HG03097 (cell line): Measurements from ENCODE around the gene VSTM1.
"Not testable (repeated sequence)": the region's sequence is repeated elsewhere in the genome, so short reads cannot be mapped to it uniquely, and the experiment has no call there.

Source experiments
- ATAC-seq: cut with Tn5 transposase; IDR thresholded peaks from one replicate; pipeline ENCODE4 v1.9.1; 2021; ENCODE audit not compliant: unreplicated experiment, low FRiP score

The VSTM1 gene

DNA sequence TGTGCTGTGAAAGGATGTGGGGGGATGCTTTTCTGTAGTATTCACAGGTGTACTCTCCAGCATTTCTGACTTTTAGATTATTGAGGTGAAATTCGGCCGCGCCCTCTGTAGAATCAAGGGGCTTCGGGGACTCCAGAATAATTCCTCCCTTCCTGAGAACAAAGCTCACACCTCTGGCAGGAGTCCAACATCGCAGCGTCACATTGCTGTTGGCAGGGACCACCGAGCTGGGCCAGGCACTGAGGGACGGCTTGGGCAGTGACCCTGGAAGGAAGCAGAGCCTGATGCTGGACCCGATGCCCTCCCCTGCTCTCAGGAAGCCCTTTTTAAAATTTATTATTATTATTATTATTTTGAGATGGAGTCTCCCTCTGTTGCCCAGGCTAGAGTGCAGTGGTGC is 11.2 kb upstream of the VSTM1 start:
- ATAC-seq = no peak

DNA sequence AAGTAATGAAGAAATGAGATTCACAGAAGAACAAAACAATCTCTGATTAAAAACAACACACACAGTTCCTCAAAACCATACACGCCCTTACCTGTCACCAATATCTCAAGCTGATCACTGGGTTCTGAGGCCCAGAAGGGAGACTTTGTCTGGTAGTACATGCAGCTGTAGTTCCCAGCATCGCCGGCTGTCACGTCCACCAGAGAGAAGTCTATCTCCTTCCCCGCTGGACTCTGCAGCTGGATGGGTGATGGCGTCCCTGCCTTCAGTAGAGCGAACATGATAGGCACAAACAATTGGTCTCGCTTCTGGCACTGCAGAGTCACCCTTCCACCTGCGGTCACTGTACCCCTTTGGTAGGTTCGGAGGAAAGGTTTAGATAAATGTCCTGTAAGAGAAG is 10.1 kb upstream of the VSTM1 start:
- no peak for ATAC-seq

- no peak for ATAC-seq
These were observed 5.8 kb upstream of the VSTM1 start for GRCh38 chr19:54069470-54069869.

GRCh38 chr19:54062643-54063042 is 1.1 kb downstream of the VSTM1 start:
- no peak for ATAC-seq

- no peak for ATAC-seq
These were observed 16.1 kb downstream of the VSTM1 start for GRCh38 chr19:54047616-54048015.

DNA sequence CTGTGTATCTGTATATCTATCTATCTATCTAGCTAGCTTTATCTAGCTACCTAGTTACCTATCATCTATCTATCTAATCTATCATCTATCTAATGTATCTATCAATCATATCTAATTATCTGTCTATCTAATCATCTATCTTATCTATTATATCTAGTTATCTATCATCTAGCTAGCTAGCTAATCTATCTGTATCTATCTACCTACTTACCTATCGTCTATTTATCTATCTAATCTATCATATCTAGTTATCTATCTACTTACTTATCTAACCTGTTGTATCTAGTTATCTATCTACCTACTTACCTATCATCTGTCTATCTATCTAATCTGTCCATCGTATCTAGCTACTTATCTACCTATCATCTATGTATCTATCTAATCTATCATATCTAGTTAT is 17.9 kb downstream of the VSTM1 start:
- no peak for ATAC-seq

DNA sequence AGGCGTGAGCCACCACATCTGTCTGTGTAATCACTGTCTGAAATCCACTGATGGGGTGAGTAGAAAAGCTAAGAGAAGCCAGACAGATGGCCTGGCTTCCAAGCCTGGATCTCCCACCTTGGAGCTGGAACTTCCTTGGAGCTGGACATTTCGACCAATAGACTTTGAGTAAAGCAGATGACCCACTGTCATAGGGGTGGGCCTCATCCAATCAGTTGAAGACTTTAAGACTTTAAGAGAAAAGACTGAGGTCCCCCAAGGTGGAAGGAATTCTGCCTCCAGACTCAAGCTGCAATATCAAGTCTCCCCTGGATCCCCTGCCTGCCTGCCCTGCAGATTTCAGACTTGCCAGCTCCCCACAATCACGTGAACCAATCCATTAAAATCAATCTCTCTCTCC is 20.7 kb downstream of the VSTM1 start:
- ATAC-seq = no peak

GRCh38 chr19:54041969-54042606 is 21.6 kb downstream of the VSTM1 start:
- ATAC-seq = no peak

DNA sequence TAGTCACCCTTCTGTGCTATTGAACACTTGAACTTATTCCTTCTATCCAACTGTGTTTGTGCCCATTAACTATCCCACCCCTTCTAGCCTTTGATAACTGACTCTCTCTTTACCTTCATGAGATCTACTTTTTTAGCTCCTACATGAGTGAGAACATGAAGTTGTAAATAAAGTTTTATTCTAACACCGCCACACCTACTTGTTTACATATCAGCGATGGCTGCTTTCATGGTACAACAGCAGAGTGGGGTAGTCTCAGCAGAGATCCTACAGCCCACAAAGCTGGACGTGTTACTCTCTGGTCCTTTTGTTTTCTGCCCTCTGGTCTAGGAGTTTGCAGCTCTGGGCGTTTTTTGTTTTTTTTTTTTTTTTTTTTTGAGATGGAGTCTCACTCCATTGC is 23.7 kb downstream of the VSTM1 start:
- no peak for ATAC-seq

DNA sequence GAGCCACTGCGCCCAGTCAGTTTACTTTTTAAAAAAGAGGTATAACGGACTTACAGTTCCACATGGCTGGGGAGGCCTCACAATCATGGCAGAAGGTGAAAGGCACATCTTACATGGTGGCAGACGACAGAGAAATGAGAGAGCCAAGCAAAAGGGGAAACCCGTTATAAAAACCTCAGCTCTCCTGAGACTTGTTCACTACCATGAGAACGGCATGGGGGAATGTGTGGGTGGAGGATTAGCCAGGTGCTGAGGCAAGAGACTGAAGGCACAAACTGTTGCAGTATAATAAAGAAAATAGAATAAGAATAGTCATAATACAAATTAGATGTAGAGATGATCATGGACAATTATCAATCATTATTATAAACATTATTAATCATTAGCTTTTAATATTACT is 27.2 kb downstream of the VSTM1 start:
- ATAC-seq = not testable (repeated sequence)

- no peak for ATAC-seq
These were observed 28.2 kb downstream of the VSTM1 start for GRCh38 chr19:54035215-54036178.

DNA sequence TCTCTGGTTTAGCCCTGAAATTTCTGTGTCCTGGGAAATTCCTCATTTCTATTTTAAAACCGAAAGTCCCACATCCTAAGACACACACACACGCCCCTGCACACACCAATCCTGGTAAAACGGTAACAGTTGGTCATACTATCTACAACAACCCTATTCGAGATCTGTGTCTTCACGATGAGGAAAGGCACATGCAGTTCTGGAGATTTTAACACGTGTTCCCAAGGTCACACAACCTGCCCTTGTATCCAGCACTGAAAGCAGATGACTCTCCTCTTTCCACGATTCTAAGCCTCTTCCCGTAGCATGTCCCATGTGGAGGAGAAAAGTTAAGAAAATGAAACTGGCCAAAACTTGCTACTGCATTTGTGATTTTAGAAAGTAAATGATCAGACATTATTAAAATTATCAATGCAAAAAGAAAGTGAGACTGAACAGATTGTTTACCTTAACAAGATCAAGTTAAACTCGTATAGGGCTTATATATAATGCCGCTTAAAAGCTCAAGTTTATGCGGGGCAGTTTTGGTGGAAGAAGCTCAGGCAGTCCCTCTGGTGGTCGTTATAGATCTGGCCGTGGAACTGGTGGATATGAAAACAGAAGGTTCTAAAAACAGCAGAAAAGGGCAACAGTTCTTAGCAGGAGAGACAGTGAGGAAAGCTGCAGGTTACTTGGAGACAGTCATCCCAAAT is 32.7 kb downstream of the VSTM1 start:
- no peak for ATAC-seq

- no peak for ATAC-seq
These were observed 33.7 kb downstream of the VSTM1 start for GRCh38 chr19:54029930-54030490.

- no peak for ATAC-seq
These were observed 34.4 kb downstream of the VSTM1 start for GRCh38 chr19:54029301-54029700.

DNA sequence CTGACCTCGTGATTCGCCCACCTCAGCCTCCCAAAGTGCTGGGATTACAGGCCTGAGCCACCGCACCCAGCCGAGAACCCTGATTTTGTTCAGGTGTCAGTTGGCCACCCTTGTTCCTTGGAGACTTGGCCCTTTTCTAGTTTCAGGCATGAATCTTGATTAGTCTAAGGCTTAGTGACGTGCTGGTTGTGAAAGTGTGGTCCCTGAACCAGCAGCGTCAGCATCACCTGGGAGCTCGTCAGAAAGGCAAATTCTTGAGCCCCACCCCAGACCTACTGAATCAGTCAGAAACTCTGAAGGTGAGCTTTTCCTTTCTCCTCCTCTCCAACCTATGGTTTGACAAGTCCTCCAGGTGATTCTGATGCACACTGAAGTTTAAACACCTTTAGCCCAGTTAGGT is 37.0 kb downstream of the VSTM1 start:
- no peak for ATAC-seq

DNA sequence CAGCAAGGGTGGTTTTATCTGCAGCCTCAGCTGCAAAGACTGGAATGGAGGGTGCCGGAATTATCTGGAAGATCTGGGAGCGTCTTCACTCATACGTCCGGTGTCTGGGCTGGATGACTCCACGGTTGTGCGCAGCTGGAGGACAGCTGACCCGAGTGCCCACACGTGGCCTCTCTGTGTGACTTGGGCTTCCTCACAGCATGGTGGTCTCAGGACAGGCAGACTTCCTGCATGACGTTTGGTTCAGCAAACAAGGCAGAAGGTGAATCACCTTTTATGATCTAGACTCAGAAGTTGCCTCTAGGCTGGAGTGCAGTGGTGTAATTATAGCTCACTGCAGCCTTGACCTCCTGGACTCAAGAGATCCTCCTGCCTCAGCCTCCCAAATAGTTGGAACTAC is 39.0 kb downstream of the VSTM1 start:
- ATAC-seq = no peak

- ATAC-seq = no peak
These were observed 40.5 kb downstream of the VSTM1 start for GRCh38 chr19:54023191-54023590.

GRCh38 chr19:54021932-54022331 is 41.8 kb downstream of the VSTM1 start:
- ATAC-seq = no peak

DNA sequence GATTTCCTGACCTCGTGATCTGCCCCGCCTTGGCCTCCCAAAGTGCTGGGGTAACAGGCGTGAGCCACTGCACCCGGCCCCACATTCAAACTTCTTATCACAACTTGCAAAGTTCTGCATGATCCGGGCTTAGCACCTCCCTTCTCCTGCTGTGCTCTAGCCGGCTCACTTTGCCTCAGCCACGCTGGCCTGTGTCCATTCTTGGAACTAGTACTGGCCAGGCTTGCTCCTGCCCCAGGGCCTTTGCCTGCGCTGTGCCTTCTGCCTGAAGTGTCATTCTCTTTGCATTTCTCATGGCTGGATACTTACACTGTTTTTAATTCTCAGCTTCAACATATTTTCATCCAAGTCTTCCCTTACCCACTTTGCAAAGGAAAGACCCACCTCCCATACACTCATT is 42.3 kb downstream of the VSTM1 start:
- no peak for ATAC-seq

DNA sequence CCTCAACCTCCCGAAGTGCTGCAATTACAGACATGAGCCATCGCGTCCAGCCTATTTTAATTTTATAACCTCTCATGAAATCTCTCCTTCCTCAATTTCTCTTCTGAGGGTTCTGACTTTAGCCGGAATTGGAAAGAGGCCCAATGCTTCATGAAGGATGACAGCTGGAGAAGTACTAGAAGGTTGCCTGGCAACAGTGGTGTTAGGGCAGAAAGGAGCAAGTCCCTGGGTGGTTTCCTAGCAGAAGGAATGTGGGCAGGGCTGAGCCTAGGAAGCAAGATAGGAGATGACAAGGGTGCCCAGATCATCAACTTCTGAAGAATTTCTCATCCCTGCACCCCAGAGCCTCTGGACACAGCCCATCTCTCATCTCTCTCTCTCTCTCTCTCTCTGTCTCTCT is 46.4 kb downstream of the VSTM1 start:
- no peak for ATAC-seq

GRCh38 chr19:54014920-54015560 is 48.7 kb downstream of the VSTM1 start:
- no peak for ATAC-seq
